Activated CD4-positive, alpha-beta T cell treated with anti-CD3 and anti-CD28 coated beads, Interleukin-2, Interleukin-4, amounts not matched to agents 100 ng/mL and 50 ng/mL, durations not matched to agents 16 hours and 8 hours (primary cell): ENCODE data around the gene ZBTB8A.

ENCODE experiments used
- DNase-seq: peaks from one replicate; pipeline ENCODE4 v3.0.0-alpha.2; 2020; ENCODE audit warnings: low spot score

Gene ZBTB8A

DNA sequence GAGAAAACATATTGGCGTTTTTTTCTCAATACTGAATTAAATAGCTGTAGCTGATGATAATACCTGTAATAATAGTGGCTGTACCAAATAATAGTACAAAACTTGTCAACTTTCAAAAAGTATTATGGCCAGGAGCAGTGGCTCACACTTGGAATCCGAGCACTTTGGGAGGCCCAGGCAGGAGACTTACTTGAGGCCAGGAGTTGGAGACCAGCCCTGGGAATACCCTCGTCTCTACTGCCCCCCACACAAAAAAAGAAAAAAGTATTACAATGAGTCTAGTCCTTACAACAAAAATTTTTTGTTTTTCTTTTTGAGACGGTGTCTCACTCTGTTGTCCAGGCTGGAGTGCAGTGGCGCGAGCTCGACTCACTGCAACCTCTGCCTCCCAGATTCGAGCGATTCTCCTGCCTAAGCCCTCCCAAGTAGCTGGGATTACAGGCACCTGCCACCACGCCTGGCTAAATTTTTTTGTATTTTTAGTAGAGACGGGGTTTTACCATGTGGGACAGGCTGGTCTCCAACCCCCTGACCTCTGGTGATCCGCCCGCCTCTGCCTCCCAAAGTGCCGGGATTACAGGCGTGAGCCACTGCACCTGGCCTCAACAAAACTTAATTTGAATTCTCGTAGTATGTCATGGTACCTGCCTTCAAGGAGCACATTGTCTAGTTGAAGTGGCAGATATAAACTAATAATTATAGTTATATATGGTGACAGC is 113.2 kb downstream of the ZBTB8A start:
- no peak for DNase-seq
